ENCODE measurements around the gene TTC17. TPM values are rescaled to one million over a fixed set of nuclear protein-coding genes. Genes with fewer than 3 reads are reported as not detected.

The TTC17 gene
- total and polyA plus RNA-seq, 9 of the 15 experiments (the other 6 are each of a cell fraction or from before 2014, with no cell fraction given): 19.7 to 99.1 (median 53.3) TPM

DNA sequence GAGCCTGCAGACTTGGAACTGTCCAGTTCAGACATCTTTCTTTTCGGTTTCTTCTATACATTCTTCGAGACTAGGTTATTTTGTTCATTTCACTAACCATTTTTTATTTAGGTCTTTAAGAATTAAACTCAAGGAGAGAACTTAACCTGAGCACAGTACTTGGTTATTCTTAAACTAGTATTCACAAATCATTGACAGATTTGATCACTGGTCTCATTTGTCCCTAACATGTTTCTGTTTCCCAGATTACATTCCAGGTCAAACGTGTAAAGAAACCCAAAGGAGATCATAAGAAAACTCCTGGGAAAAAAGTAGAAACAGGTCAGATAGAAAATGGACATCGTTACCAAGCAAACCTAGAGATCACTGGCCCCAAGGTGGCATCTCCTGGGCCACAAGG is 85.1 kb downstream of the TTC17 start:
- ChIA-PET CTCF (ENCODE audit: low intra/inter-chr PET ratio) (no interaction called here), POLR2A (no interaction called here)
- H2AFZ ChIP-seq (ENCODE audit: low read depth, low read length): no peak overlapping the region
- TF ChIP-seq, protein P1, sequence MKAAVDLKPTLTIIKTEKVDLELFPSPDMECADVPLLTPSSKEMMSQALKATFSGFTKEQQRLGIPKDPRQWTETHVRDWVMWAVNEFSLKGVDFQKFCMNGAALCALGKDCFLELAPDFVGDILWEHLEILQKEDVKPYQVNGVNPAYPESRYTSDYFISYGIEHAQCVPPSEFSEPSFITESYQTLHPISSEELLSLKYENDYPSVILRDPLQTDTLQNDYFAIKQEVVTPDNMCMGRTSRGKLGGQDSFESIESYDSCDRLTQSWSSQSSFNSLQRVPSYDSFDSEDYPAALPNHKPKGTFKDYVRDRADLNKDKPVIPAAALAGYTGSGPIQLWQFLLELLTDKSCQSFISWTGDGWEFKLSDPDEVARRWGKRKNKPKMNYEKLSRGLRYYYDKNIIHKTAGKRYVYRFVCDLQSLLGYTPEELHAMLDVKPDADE (conservative IDR thresholded peaks at IDR 0.05; ENCODE audit: control insufficient read depth, low read depth, low read length): no peak
- TF ChIP-seq ZNF586 (CRISPR knock-in tag; conservative IDR thresholded peaks at IDR 0.05): no peak
- TF ChIP-seq ZNF75A (CRISPR knock-in tag; IDR thresholded peaks at IDR 0.05): no peak
- no peak for TF ChIP-seq NFE2 (IDR thresholded peaks at IDR 0.05; ENCODE audit: low read depth)
- TF ChIP-seq ZNF24 (IDR thresholded peaks at IDR 0.05): no peak
- no peak for TF ChIP-seq XRCC3 (IDR thresholded peaks at IDR 0.05)
- TF ChIP-seq ZNF140 (CRISPR knock-in tag; IDR thresholded peaks at IDR 0.05): no peak
- intact Hi-C loops (cut with micrococcal nuclease) (no loop called here), in situ Hi-C loops (cut with MboI) (no loop called here)
- 91% methylated on average over 4 of the region's 4 CpGs for WGBS (ENCODE audit: insufficient coverage, low coverage, missing lambda C conversion rate)
- ATAC-seq (no peak), FAIRE-seq (no peak), DNase-seq (ENCODE audit: extremely low read depth in 1 of 4, low spot score in 3 of 4) (no peak)
- no peaks in the 10 kb centered on the region for H3K9me1 ChIP-seq (ENCODE audit: control insufficient read depth, insufficient read depth, low read length)
- H3K4me1 ChIP-seq (replicated peaks in 1 of 2; ENCODE audit: control insufficient read depth in 2 of 2, insufficient read depth in 2 of 2, low read length in 2 of 2): no peaks in the 10 kb centered on the region
- H3K9me3 ChIP-seq (replicated peaks; ENCODE audit: control insufficient read depth, insufficient read depth, low read depth, low read length): no peaks in the 10 kb centered on the region
- no peak overlapping the region for H3K9ac ChIP-seq (ENCODE audit: insufficient read depth in 1 of 2, low read depth in 2 of 2, low read length in 2 of 2)
- H3K4me2 ChIP-seq (ENCODE audit: insufficient read depth, low read length): no peak overlapping the region
- no peak overlapping the region for H3K4me3 ChIP-seq
- peaks cover 88% of the 10 kb centered on the region for H3K36me3 ChIP-seq (ENCODE audit: control insufficient read depth, insufficient read depth, low read length)
- H3K79me2 ChIP-seq (ENCODE audit: control insufficient read depth, insufficient read depth, low read length): no peaks in the 10 kb centered on the region
- BruUV-seq (replicated peaks): no TSS peak
- no peak overlapping the region for H3K27ac ChIP-seq (ENCODE audit: extremely low read depth, low read depth, low read length)
- H4K20me1 ChIP-seq (replicated peaks; ENCODE audit: control insufficient read depth, insufficient read depth, low read length): no peaks in the 10 kb centered on the region
- no peaks in the 10 kb centered on the region for H3K27me3 ChIP-seq (ENCODE audit: control insufficient read depth in 2 of 2, insufficient read depth in 2 of 2, low read length in 2 of 2)

DNA sequence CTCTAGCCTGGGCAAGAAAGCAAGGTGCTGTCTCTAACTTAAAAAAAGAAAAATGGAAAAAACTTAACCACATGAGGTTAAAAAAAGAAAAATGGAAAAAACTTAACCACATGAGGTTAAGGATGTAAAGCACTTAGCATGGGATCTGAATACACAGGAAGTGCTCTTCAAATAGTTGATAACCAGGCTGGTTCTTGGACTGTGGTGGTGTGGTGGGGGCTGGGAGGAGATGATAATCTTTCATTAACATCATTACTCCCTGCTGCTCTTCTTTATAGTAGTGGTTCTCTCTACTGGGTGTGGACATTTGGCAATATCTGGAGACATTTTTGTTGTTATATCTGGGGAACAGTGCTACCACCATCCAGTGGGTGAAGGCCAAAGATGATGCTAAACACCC is 88.4 kb downstream of the TTC17 start:
- DNase-seq (ENCODE audit: extremely low read depth in 1 of 4, low spot score in 3 of 4) (no peak), ATAC-seq (no peak), FAIRE-seq (no peak)
- Histone ChIP-seq H3K36me3 (ENCODE audit: control insufficient read depth, insufficient read depth, low read length) (peaks cover 94% of the 10 kb centered on the region), H3K4me1 (replicated peaks in 1 of 2; ENCODE audit: control insufficient read depth in 2 of 2, insufficient read depth in 2 of 2, low read length in 2 of 2) (no peaks in the 10 kb centered on the region), H3K4me2 (ENCODE audit: insufficient read depth, low read length) (no peak overlapping the region), H3K79me2 (ENCODE audit: control insufficient read depth, insufficient read depth, low read length) (no peaks in the 10 kb centered on the region), H3K27me3 (ENCODE audit: control insufficient read depth in 2 of 2, insufficient read depth in 2 of 2, low read length in 2 of 2) (no peaks in the 10 kb centered on the region), H3K9ac (ENCODE audit: insufficient read depth in 1 of 2, low read depth in 2 of 2, low read length in 2 of 2) (no peak overlapping the region), H3K4me3 (no peak overlapping the region), H3K9me1 (ENCODE audit: control insufficient read depth, insufficient read depth, low read length) (no peaks in the 10 kb centered on the region), H4K20me1 (replicated peaks; ENCODE audit: control insufficient read depth, insufficient read depth, low read length) (no peaks in the 10 kb centered on the region), H2AFZ (ENCODE audit: low read depth, low read length) (no peak overlapping the region), H3K27ac (ENCODE audit: extremely low read depth, low read depth, low read length) (no peak overlapping the region), H3K9me3 (replicated peaks; ENCODE audit: control insufficient read depth, insufficient read depth, low read depth, low read length) (no peaks in the 10 kb centered on the region)
- ChIA-PET POLR2A (no interaction called here), CTCF (ENCODE audit: low intra/inter-chr PET ratio) (no interaction called here)
- in situ Hi-C loops (cut with MboI): no loop called here
- BruUV-seq (replicated peaks): no TSS peak
- intact Hi-C loops (cut with micrococcal nuclease): no loop called here
- TF ChIP-seq, protein P2, sequence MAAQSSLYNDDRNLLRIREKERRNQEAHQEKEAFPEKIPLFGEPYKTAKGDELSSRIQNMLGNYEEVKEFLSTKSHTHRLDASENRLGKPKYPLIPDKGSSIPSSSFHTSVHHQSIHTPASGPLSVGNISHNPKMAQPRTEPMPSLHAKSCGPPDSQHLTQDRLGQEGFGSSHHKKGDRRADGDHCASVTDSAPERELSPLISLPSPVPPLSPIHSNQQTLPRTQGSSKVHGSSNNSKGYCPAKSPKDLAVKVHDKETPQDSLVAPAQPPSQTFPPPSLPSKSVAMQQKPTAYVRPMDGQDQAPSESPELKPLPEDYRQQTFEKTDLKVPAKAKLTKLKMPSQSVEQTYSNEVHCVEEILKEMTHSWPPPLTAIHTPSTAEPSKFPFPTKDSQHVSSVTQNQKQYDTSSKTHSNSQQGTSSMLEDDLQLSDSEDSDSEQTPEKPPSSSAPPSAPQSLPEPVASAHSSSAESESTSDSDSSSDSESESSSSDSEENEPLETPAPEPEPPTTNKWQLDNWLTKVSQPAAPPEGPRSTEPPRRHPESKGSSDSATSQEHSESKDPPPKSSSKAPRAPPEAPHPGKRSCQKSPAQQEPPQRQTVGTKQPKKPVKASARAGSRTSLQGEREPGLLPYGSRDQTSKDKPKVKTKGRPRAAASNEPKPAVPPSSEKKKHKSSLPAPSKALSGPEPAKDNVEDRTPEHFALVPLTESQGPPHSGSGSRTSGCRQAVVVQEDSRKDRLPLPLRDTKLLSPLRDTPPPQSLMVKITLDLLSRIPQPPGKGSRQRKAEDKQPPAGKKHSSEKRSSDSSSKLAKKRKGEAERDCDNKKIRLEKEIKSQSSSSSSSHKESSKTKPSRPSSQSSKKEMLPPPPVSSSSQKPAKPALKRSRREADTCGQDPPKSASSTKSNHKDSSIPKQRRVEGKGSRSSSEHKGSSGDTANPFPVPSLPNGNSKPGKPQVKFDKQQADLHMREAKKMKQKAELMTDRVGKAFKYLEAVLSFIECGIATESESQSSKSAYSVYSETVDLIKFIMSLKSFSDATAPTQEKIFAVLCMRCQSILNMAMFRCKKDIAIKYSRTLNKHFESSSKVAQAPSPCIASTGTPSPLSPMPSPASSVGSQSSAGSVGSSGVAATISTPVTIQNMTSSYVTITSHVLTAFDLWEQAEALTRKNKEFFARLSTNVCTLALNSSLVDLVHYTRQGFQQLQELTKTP (IDR thresholded peaks at IDR 0.05; ENCODE audit: low read depth in 1 of 2, partially characterized antibody in 2 of 2): no peak
- TF ChIP-seq, protein P3, sequence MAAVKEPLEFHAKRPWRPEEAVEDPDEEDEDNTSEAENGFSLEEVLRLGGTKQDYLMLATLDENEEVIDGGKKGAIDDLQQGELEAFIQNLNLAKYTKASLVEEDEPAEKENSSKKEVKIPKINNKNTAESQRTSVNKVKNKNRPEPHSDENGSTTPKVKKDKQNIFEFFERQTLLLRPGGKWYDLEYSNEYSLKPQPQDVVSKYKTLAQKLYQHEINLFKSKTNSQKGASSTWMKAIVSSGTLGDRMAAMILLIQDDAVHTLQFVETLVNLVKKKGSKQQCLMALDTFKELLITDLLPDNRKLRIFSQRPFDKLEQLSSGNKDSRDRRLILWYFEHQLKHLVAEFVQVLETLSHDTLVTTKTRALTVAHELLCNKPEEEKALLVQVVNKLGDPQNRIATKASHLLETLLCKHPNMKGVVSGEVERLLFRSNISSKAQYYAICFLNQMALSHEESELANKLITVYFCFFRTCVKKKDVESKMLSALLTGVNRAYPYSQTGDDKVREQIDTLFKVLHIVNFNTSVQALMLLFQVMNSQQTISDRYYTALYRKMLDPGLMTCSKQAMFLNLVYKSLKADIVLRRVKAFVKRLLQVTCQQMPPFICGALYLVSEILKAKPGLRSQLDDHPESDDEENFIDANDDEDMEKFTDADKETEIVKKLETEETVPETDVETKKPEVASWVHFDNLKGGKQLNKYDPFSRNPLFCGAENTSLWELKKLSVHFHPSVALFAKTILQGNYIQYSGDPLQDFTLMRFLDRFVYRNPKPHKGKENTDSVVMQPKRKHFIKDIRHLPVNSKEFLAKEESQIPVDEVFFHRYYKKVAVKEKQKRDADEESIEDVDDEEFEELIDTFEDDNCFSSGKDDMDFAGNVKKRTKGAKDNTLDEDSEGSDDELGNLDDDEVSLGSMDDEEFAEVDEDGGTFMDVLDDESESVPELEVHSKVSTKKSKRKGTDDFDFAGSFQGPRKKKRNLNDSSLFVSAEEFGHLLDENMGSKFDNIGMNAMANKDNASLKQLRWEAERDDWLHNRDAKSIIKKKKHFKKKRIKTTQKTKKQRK (IDR thresholded peaks at IDR 0.05; ENCODE audit: borderline replicate concordance, low read depth, low read length): no peak

Data from K562 (cell line).